Ovary (tissue), 3 donors: ENCODE measurements around the gene EEFSEC.

Experiments
- POLR2A ChIP-seq: fragments of 450-650 bp; IDR thresholded peaks from one replicate; pipeline ENCODE4 v1.6.1; 2017; ENCODE audit warnings: antibody characterized with exemption, mild to moderate bottlenecking, moderate library complexity
- TF ChIP-seq, protein P1 (sequence below), 3 donors: fragments of 450-650 bp in 2 of 3; fragments of 200-600 bp in 1 of 3; IDR thresholded peaks; one replicate each; pipeline versions ENCODE4 v1.5.1 to v1.8.0; 2016 to 2022; ENCODE audit warnings: antibody characterized with exemption in 3 of 3, mild to moderate bottlenecking in 1 of 3
- donor health status: DM: no; HTN: no; CAD: no.

DNA sequence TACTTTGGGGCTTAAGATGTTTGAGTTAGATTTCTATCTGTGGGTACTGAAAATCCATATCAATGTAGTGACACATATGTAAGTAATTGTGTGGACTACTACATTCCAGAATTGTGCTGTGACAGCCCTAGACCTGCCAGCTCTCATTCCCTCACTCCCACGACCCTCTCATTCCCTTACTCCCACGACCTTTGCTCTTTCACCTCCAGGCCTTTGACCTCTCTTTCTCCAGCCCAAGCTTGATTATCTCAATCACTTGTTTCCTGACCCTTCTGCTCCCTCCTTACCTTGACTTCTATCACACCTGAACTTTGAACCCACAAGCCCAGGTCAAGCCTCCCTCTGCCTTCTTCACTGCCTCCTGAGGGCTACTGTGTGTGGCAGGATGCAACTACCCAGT is 26.0 kb upstream of the EEFSEC start:
- TF ChIP-seq, protein P1, sequence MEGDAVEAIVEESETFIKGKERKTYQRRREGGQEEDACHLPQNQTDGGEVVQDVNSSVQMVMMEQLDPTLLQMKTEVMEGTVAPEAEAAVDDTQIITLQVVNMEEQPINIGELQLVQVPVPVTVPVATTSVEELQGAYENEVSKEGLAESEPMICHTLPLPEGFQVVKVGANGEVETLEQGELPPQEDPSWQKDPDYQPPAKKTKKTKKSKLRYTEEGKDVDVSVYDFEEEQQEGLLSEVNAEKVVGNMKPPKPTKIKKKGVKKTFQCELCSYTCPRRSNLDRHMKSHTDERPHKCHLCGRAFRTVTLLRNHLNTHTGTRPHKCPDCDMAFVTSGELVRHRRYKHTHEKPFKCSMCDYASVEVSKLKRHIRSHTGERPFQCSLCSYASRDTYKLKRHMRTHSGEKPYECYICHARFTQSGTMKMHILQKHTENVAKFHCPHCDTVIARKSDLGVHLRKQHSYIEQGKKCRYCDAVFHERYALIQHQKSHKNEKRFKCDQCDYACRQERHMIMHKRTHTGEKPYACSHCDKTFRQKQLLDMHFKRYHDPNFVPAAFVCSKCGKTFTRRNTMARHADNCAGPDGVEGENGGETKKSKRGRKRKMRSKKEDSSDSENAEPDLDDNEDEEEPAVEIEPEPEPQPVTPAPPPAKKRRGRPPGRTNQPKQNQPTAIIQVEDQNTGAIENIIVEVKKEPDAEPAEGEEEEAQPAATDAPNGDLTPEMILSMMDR (IDR thresholded peaks at IDR 0.05) = no peak
- no peak for TF ChIP-seq POLR2A
